MCF 10A (cell line): ENCODE results near the gene PCSK6. TPM values are rescaled to one million over a fixed set of nuclear protein-coding genes. Genes with fewer than 3 reads are reported as not detected.

Source experiments
- BruUV-seq: library from RNA; stranded (reverse); fragments of 400-500 nt; replicated peaks from 2 replicates; lab custom pipeline; 2021; lab: Mats Ljungman, UMichigan
- CTCF ChIA-PET: fragments of 300-600 bp; sonication (Branson Sonifier 250); formaldehyde crosslinking; extraction: SDS; loops from one replicate; lab custom pipeline; 2021; ENCODE audit warnings: antibody characterized with exemption, inconsistent platforms; lab: Yijun Ruan, JAX
- POLR2A ChIA-PET: fragments of 300-600, 350-650 bp; sonication (Branson Sonifier 250); formaldehyde crosslinking; extraction: SDS; loops from one replicate; lab custom pipeline; 2020; ENCODE audit warnings: antibody characterized with exemption, inconsistent platforms; lab: Yijun Ruan, JAX
- DNase-seq: peaks from one replicate; pipeline ENCODE4 v3.0.0-alpha.2; 2018; ENCODE audit not compliant: unreplicated experiment
- H3K27ac Mint-ChIP-seq: one replicate; pipeline ENCODE4 v1.8.0; 2022; ENCODE audit warnings: mild to moderate bottlenecking, low read depth, mixed read lengths; ENCODE audit not compliant: unreplicated experiment
- H3K27me3 Mint-ChIP-seq: one replicate; pipeline ENCODE4 v1.8.0; 2022; ENCODE audit warnings: mixed read lengths; ENCODE audit not compliant: insufficient read depth, unreplicated experiment
- H3K36me3 Mint-ChIP-seq: one replicate; pipeline ENCODE4 v1.8.0; 2022; ENCODE audit warnings: mild to moderate bottlenecking, moderate library complexity, mixed read lengths; ENCODE audit not compliant: insufficient read depth, unreplicated experiment
- H3K4me1 Mint-ChIP-seq: one replicate; pipeline ENCODE4 v1.8.0; 2022; ENCODE audit warnings: mixed read lengths; ENCODE audit not compliant: insufficient read depth, unreplicated experiment
- H3K4me3 Mint-ChIP-seq: one replicate; pipeline ENCODE4 v1.8.0; 2022; ENCODE audit warnings: mild to moderate bottlenecking, moderate library complexity, mixed read lengths; ENCODE audit not compliant: unreplicated experiment
- H3K9me3 Mint-ChIP-seq: one replicate; pipeline ENCODE4 v1.8.0; 2022; ENCODE audit warnings: mixed read lengths; ENCODE audit not compliant: unreplicated experiment
- intact Hi-C: fragments of 100-400 bp; cut with micrococcal nuclease; formaldehyde crosslinking; loops from 2 replicates; pipeline ENCODE4 v1.14.1; 2022
- total RNA-seq: library from RNA; stranded (reverse); gene quantifications from 2 replicates; pipeline ENCODE4 v1.2.3, GENCODE V29; 2022
- TF ChIP-seq, protein P1 (sequence below): fragments of 200-600 bp; IDR thresholded peaks from one replicate; pipeline ENCODE4 v1.8.0; 2022; ENCODE audit warnings: antibody characterized with exemption, mild to moderate bottlenecking; ENCODE audit not compliant: unreplicated experiment

The PCSK6 gene
- total RNA-seq, 1 experiment from 2014 or later = 30.8 TPM

DNA sequence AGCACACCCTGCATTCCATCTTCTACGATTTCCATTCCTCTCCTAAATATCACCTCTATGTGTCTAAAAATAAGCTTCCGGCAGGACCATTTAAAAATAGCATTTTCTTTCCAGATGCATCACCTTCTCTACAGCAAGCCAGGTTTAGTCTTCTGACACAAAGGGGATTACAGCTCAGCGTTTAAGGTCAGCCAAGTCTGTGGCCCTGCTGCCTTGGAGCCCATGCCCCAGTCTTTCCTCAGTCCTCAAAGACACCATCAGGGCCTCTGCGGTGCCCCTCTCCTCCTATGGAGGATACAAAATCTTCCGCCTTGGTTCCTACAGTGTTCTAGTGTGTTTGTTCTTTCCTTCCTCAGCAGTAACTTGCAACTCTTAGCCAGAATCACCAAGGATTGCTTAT, 216.0 kb downstream of the PCSK6 start:
- no peak overlapping the region for H3K4me3 Mint-ChIP-seq
- H3K27me3 Mint-ChIP-seq = no peaks in the 10 kb centered on the region
- ChIA-PET CTCF (interaction anchor here (0.6 to 1.9 kb wide), 4 partner anchors 16 to 272 kb away, joined by 3 to 8 read pairs (median 6); no protein-coding TSS in a partner anchor), POLR2A (interaction anchor here (0.6 to 2.0 kb wide), 3 partner anchors 12 to 26 kb away, joined by 4 to 5 read pairs (median 5); partner anchors contain the start of gene SNRPA1)
- H3K27ac Mint-ChIP-seq = peak overlapping the region; percentile 39
- intact Hi-C loops = no loop called here
- no peak for DNase-seq
- H3K36me3 Mint-ChIP-seq = peaks cover 56% of the 10 kb centered on the region
- no TSS peak for BruUV-seq
- no peaks in the 10 kb centered on the region for H3K9me3 Mint-ChIP-seq
- TF ChIP-seq, protein P1, sequence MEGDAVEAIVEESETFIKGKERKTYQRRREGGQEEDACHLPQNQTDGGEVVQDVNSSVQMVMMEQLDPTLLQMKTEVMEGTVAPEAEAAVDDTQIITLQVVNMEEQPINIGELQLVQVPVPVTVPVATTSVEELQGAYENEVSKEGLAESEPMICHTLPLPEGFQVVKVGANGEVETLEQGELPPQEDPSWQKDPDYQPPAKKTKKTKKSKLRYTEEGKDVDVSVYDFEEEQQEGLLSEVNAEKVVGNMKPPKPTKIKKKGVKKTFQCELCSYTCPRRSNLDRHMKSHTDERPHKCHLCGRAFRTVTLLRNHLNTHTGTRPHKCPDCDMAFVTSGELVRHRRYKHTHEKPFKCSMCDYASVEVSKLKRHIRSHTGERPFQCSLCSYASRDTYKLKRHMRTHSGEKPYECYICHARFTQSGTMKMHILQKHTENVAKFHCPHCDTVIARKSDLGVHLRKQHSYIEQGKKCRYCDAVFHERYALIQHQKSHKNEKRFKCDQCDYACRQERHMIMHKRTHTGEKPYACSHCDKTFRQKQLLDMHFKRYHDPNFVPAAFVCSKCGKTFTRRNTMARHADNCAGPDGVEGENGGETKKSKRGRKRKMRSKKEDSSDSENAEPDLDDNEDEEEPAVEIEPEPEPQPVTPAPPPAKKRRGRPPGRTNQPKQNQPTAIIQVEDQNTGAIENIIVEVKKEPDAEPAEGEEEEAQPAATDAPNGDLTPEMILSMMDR = no peak
- H3K4me1 Mint-ChIP-seq = peaks cover 13% of the 10 kb centered on the region

GRCh38 chr15:101272584-101272983, 216.9 kb downstream of the PCSK6 start:
- H3K9me3 Mint-ChIP-seq = no peaks in the 10 kb centered on the region
- TF ChIP-seq, protein P1 = no peak
- BruUV-seq = no TSS peak
- H3K4me1 Mint-ChIP-seq = peaks cover 6% of the 10 kb centered on the region
- no peak for DNase-seq
- ChIA-PET CTCF (interaction anchor here (0.7 to 1.9 kb wide), 3 partner anchors 15 to 271 kb away, joined by 4 to 8 read pairs (median 7); no protein-coding TSS in a partner anchor), POLR2A (interaction anchor here (0.6 to 2.0 kb wide), 3 partner anchors 13 to 25 kb away, joined by 4 to 5 read pairs (median 5); partner anchors contain the start of gene SNRPA1)
- intact Hi-C loops = no loop called here
- H3K27ac Mint-ChIP-seq = no peak overlapping the region
- H3K36me3 Mint-ChIP-seq = peaks cover 54% of the 10 kb centered on the region
- H3K4me3 Mint-ChIP-seq = no peak overlapping the region
- H3K27me3 Mint-ChIP-seq = no peaks in the 10 kb centered on the region

- Mint-ChIP-seq H3K36me3 (peaks cover 58% of the 10 kb centered on the region), H3K27me3 (no peaks in the 10 kb centered on the region), H3K4me1 (peaks cover 5% of the 10 kb centered on the region), H3K27ac (peak overlapping the region; percentile 68), H3K9me3 (no peaks in the 10 kb centered on the region), H3K4me3 (no peak overlapping the region)
- no TSS peak for BruUV-seq
- TF ChIP-seq, protein P1 = peak; percentile 40
- CTCF ChIA-PET = interaction anchor here (0.7 to 1.3 kb wide), 5 partner anchors 11 to 18 kb away, joined by 3 to 4 read pairs (median 3); partner anchors contain the start of gene CHSY1
- POLR2A ChIA-PET = no interaction called here
- DNase-seq = peak; percentile 29
- intact Hi-C loops = no loop called here
Observed at GRCh38 chr15:101269479-101270223, 219.9 kb downstream of the PCSK6 start.
